K562 (cell line): ENCODE measurements around the gene URM1. TPM values are rescaled to one million over a fixed set of nuclear protein-coding genes. Genes with fewer than 3 reads are reported as not detected.
A peak's percentile ranks its signal among the peaks of the same experiment; 100 is the strongest.

Source experiments
- BRD4 ChIP-seq: fragments of 200-600 bp; sonication (generic); IDR thresholded peaks from 2 replicates; pipeline ENCODE4 v1.6.1; 2017; ENCODE audit warnings: inconsistent platforms
- ETV5 ChIP-seq: sonication (generic); formaldehyde crosslinking; IDR thresholded peaks from 2 replicates; pipeline ENCODE4 v1.4.0; 2020; ENCODE audit warnings: low read depth, mild to moderate bottlenecking, missing genetic modification reagents
- HMGXB4 ChIP-seq: sonication (generic); formaldehyde crosslinking; IDR thresholded peaks from 2 replicates; pipeline ENCODE4 v1.8.1; 2023; ENCODE audit warnings: mild to moderate bottlenecking, missing genetic modification reagents
- RCOR1 ChIP-seq, 2 experiments: IDR thresholded peaks; 2 replicates each; pipeline ENCODE4 v1.6.1; 2012; ENCODE audit warnings: low read depth in 2 of 2, low read length in 2 of 2, borderline replicate concordance in 1 of 2, improper control_type of control experiment in 1 of 2
- TAL1 ChIP-seq: fragments of 450-650 bp; IDR thresholded peaks from 2 replicates; pipeline ENCODE4 v1.6.1; 2016; ENCODE audit warnings: mild to moderate bottlenecking
- TCF7L2 ChIP-seq: fragments of 150-350 bp; IDR thresholded peaks from 2 replicates; pipeline ENCODE4 v1.6.1; 2016; ENCODE audit warnings: low read depth, mild to moderate bottlenecking, low read length, moderate library complexity
- ZBTB7A ChIP-seq: IDR thresholded peaks from 2 replicates; pipeline ENCODE4 v1.6.1; 2011; ENCODE audit warnings: low read depth, mild to moderate bottlenecking, low read length, moderate library complexity, borderline replicate concordance; ENCODE audit not compliant: control insufficient read depth
- ZC3H11A ChIP-seq: IDR thresholded peaks from 2 replicates; pipeline ENCODE4 v1.6.1; 2012; ENCODE audit warnings: low read depth, low read length, improper control_type of control experiment
- ZNF134 ChIP-seq: fragments of 250-450 bp; sonication (Bioruptor Pico); conservative IDR thresholded peaks from 2 replicates; pipeline ENCODE4 v1.4.0; 2020
- polyA plus RNA-seq, 8 experiments: library from polyadenylated mRNA; depleted of rRNA in 4 of 8; stranded (reverse) in 5 of 8; unstranded in 3 of 8; fragments of >200 nt; fragmentation: Nextera tagmentation in 2 of 8; fragmentation: Illumina TruSeq in 1 of 8; extraction: Ambion mirVana in 2 of 8; extraction: Trizol in 1 of 8; gene quantifications; 2 replicates each; pipeline versions ENCODE4 v1.2.1 to v1.2.3, GENCODE V29; 2011 to 2014; ENCODE audit warnings: inconsistent platforms in 1 of 8, missing spikeins in 1 of 8
- total RNA-seq, 7 experiments: library from RNA; depleted of rRNA in 6 of 7; stranded (reverse); fragments of >200 nt in 6 of 7; fragmentation: Illumina TruSeq in 2 of 7; extraction: Trizol in 2 of 7; gene quantifications; 2 replicates each; pipeline versions ENCODE4 v1.2.1 to v1.2.3, GENCODE V29; 2011 to 2021; ENCODE audit warnings: low replicate concordance in 1 of 7
- TF ChIP-seq, protein P1 (sequence below): IDR thresholded peaks from 2 replicates; pipeline ENCODE4 v1.6.1; 2012; ENCODE audit warnings: low read depth, low read length, improper control_type of control experiment, borderline replicate concordance
- TF ChIP-seq, protein P2 (sequence below), 2 experiments: fragments of 450-650 bp; IDR thresholded peaks; 2 replicates each; pipeline ENCODE4 v1.6.1; 2016; ENCODE audit warnings: mild to moderate bottlenecking in 2 of 2, borderline replicate concordance in 1 of 2, low read depth in 1 of 2, moderate library complexity in 1 of 2

The URM1 gene
- total and polyA plus RNA-seq, 9 of the 15 experiments (the other 6 are each of a cell fraction or from before 2014, with no cell fraction given): 10.1 to 88.9 (median 53.3) TPM

GRCh38 chr9:128370752-128371629, at the start of gene URM1 (continued):
- peak; percentile 42; the same call in 1 of the 2 replicates for TF ChIP-seq ZBTB7A
- TF ChIP-seq HMGXB4 (CRISPR knock-in tag): no peak
- TF ChIP-seq, protein P1, sequence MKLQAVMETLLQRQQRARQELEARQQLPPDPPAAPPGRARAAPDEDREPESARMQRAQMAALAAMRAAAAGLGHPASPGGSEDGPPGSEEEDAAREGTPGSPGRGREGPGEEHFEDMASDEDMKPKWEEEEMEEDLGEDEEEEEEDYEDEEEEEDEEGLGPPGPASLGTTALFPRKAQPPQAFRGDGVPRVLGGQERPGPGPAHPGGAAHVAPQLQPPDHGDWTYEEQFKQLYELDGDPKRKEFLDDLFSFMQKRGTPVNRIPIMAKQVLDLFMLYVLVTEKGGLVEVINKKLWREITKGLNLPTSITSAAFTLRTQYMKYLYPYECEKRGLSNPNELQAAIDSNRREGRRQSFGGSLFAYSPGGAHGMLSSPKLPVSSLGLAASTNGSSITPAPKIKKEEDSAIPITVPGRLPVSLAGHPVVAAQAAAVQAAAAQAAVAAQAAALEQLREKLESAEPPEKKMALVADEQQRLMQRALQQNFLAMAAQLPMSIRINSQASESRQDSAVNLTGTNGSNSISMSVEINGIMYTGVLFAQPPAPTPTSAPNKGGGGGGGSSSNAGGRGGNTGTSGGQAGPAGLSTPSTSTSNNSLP: no peak
- no peak for TF ChIP-seq TAL1
- no peak for TF ChIP-seq BRD4
- TF ChIP-seq ETV5 (CRISPR knock-in tag): no peak
- TF ChIP-seq, protein P2, sequence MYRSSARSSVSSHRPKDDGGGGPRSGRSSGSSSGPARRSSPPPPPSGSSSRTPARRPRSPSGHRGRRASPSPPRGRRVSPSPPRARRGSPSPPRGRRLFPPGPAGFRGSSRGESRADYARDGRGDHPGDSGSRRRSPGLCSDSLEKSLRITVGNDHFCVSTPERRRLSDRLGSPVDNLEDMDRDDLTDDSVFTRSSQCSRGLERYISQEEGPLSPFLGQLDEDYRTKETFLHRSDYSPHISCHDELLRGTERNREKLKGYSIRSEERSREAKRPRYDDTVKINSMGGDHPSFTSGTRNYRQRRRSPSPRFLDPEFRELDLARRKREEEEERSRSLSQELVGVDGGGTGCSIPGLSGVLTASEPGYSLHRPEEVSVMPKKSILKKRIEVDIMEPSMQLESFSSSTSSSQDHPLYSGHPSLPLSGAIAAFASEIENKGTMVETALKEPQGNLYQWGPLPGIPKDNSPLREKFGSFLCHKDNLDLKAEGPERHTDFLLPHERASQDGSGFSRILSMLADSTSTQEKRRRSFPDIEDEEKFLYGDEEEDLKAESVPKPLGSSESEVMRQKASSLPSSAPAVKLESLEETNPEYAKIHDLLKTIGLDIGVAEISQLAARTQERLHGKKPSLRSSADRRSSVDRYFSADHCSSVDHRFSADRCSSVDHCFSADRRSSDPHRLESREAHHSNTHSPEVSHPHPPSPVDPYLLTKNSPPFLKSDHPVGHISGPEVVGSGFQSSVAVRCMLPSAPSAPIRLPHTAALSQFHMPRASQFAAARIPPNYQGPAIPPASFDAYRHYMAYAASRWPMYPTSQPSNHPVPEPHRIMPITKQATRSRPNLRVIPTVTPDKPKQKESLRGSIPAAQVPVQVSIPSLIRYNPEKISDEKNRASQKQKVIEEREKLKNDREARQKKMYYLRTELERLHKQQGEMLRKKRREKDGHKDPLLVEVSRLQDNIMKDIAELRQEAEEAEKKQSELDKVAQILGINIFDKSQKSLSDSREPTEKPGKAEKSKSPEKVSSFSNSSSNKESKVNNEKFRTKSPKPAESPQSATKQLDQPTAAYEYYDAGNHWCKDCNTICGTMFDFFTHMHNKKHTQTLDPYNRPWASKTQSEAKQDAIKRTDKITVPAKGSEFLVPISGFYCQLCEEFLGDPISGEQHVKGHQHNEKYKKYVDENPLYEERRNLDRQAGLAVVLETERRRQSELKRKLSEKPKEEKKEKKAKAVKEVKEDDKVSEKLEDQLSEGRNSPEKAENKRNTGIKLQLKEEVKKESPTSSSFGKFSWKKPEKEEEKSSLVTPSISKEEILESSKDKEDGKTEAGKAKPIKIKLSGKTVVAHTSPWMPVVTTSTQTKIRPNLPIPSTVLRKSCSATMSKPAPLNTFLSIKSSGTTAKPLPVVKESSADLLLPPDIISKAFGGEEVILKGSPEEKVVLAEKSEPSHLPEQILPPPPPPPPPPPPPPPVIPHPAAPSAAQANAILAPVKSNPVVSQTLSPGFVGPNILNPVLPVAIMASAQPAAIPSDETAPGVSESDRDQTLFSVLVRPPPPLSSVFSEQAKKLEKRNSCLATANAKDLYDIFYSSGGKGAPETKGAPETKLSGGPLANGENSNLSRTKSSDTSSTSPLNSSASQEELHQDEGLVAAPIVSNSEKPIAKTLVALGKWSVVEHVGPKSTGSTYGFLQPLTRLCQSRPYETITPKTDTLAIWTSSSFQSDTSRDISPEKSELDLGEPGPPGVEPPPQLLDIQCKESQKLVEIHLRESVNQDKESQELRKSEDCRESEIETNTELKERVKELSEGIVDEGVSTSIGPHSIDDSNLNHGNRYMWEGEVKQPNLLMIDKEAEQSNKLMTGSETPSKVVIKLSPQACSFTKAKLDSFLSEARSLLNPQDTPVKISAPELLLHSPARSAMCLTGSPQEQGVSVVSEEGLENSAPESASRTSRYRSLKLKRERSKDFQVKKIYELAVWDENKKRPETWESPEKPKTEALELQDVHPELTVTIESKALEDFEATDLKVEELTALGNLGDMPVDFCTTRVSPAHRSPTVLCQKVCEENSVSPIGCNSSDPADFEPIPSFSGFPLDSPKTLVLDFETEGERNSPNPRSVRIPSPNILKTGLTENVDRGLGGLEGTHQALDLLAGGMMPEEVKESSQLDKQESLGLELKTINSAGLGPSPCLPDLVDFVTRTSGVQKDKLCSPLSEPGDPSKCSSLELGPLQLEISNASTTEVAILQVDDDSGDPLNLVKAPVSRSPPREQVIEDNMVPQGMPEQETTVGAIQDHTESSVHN (IDR thresholded peaks at IDR 0.05; ENCODE audit: borderline replicate concordance in 1 of 2, low read depth in 1 of 2): no peak
- TF ChIP-seq RCOR1 (IDR thresholded peaks at IDR 0.05; ENCODE audit: borderline replicate concordance in 1 of 2, low read depth in 2 of 2, low read length in 2 of 2): peak in 1 of 2 experiments; percentile 14; a peak in 1 of 4 replicates
- no peak for TF ChIP-seq ZNF134 (CRISPR knock-in tag)
- TF ChIP-seq TCF7L2: no peak
- TF ChIP-seq ZC3H11A: no peak
